OCI-LY1 (cell line): ENCODE data around the gene PRKCZ.

Experiments
- H2AFZ ChIP-seq: fragments of 200-600 bp; sonication (generic), shearing (Covaris generic); 2 replicates; pipeline ENCODE4 v1.6.0; 2014; ENCODE audit warnings: antibody characterized with exemption, mild to moderate bottlenecking, low read length
- H3F3A ChIP-seq: fragments of 200-600 bp; sonication (generic), shearing (Covaris generic); 2 replicates; pipeline ENCODE4 v1.6.0; 2014; ENCODE audit warnings: mild to moderate bottlenecking, antibody characterized with exemption, low read length, moderate library complexity; ENCODE audit not compliant: insufficient read depth
- H3K27ac ChIP-seq: fragments of 200-600 bp; sonication (generic); 2 replicates; pipeline ENCODE4 v1.5.1; 2014; ENCODE audit warnings: low read length, mixed run types, mild to moderate bottlenecking, low read depth; ENCODE audit not compliant: poor library complexity, severe bottlenecking
- H3K27me3 ChIP-seq: fragments of 200-600 bp; sonication (generic); 2 replicates; pipeline ENCODE4 v1.6.0; 2014; ENCODE audit warnings: antibody characterized with exemption, mild to moderate bottlenecking, low read length, moderate library complexity; ENCODE audit not compliant: insufficient read depth
- H3K36me3 ChIP-seq: fragments of 200-600 bp; sonication (generic); 2 replicates; pipeline ENCODE4 v1.6.1; 2014; ENCODE audit warnings: mild to moderate bottlenecking, antibody characterized with exemption, low read length, moderate library complexity, mixed read lengths; ENCODE audit not compliant: insufficient read depth
- H3K4me1 ChIP-seq: fragments of 200-600 bp; sonication (generic); 2 replicates; pipeline ENCODE4 v1.5.1; 2014; ENCODE audit warnings: mild to moderate bottlenecking, low read length, moderate library complexity; ENCODE audit not compliant: insufficient read depth, severe bottlenecking
- H3K4me2 ChIP-seq: fragments of 200-600 bp; sonication (generic), shearing (Covaris generic); 2 replicates; pipeline ENCODE4 v1.6.1; 2014; ENCODE audit warnings: low read length
- H3K4me3 ChIP-seq: fragments of 200-600 bp; sonication (generic); 2 replicates; pipeline ENCODE4 v1.5.1; 2014; ENCODE audit warnings: low read length, low read depth, mild to moderate bottlenecking, mixed read lengths; ENCODE audit not compliant: poor library complexity, severe bottlenecking
- H3K79me2 ChIP-seq: fragments of 200-600 bp; shearing (Covaris generic); 2 replicates; pipeline ENCODE4 v1.6.1; 2016; ENCODE audit warnings: mixed run types, low read length, mixed read lengths; ENCODE audit not compliant: insufficient read depth
- H3K9ac ChIP-seq: fragments of 200-600 bp; sonication (generic), shearing (Covaris generic); 2 replicates; pipeline ENCODE4 v1.6.1; 2014; ENCODE audit warnings: mild to moderate bottlenecking, low read length, mixed read lengths
- H3K9me2 ChIP-seq: fragments of 200-600 bp; sonication (generic), shearing (Covaris generic); 2 replicates; pipeline ENCODE4 v1.6.1; 2014; ENCODE audit warnings: low read depth, mild to moderate bottlenecking, low read length, mixed read lengths
- H3K9me3 ChIP-seq: fragments of 200-600 bp; shearing (Covaris generic); 2 replicates; pipeline ENCODE4 v1.6.1; 2014; ENCODE audit warnings: low read length, mixed read lengths
- H4K20me1 ChIP-seq: fragments of 200-600 bp; sonication (generic), shearing (Covaris generic); 2 replicates; pipeline ENCODE4 v1.6.0; 2016; ENCODE audit warnings: mild to moderate bottlenecking, low read length; ENCODE audit not compliant: insufficient read depth
- EZH2 ChIP-seq: fragments of 200-600 bp; sonication (generic), shearing (Covaris generic); IDR thresholded peaks from 2 replicates; pipeline ENCODE4 v1.8.0; 2017; ENCODE audit warnings: borderline replicate concordance, mixed run types, mild to moderate bottlenecking, antibody characterized with exemption, low read length, moderate library complexity, mixed read lengths
- TF ChIP-seq, protein P1 (sequence below): fragments of 200-600 bp; sonication (generic), shearing (Covaris generic); IDR thresholded peaks from 2 replicates; pipeline ENCODE4 v1.5.1; 2017; ENCODE audit warnings: mild to moderate bottlenecking, antibody characterized with exemption, low read length, moderate library complexity, mixed read lengths

Gene PRKCZ

DNA sequence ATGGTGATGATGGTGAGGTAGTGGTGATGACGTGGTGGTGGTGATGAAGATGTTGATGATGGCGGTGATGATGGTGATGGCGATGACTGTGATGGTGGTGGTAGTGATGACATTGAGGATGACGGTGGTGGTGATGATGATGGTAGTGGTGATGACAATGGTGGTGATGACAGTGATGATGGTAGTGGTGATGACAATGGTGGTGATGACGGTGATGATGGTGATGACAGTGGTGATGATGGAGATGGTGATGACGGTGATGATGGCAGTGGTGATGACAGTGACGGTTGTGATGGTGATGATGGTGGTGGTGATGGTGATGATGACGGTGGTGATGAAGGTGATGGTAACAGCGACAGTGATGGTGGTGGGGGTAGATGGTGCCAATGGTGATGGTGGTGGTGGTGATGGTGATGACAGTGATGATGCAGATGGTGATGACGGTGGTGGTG is 105.0 kb downstream of the PRKCZ start:
- Histone ChIP-seq H3K9me2 (no peaks in the 10 kb centered on the region), H3K9ac (no peak overlapping the region), H3K4me3 (no peak overlapping the region), H3K27ac (no peak overlapping the region), H3K9me3 (no peaks in the 10 kb centered on the region), H3K4me2 (no peak overlapping the region), H3K36me3 (no peaks in the 10 kb centered on the region), H3K27me3 (no peaks in the 10 kb centered on the region), H4K20me1 (no peaks in the 10 kb centered on the region), H3K4me1 (no peaks in the 10 kb centered on the region), H3F3A (no peaks in the 10 kb centered on the region), H2AFZ (no peak overlapping the region), H3K79me2 (no peaks in the 10 kb centered on the region)
- TF ChIP-seq EZH2, result no peak
- TF ChIP-seq, protein P1, sequence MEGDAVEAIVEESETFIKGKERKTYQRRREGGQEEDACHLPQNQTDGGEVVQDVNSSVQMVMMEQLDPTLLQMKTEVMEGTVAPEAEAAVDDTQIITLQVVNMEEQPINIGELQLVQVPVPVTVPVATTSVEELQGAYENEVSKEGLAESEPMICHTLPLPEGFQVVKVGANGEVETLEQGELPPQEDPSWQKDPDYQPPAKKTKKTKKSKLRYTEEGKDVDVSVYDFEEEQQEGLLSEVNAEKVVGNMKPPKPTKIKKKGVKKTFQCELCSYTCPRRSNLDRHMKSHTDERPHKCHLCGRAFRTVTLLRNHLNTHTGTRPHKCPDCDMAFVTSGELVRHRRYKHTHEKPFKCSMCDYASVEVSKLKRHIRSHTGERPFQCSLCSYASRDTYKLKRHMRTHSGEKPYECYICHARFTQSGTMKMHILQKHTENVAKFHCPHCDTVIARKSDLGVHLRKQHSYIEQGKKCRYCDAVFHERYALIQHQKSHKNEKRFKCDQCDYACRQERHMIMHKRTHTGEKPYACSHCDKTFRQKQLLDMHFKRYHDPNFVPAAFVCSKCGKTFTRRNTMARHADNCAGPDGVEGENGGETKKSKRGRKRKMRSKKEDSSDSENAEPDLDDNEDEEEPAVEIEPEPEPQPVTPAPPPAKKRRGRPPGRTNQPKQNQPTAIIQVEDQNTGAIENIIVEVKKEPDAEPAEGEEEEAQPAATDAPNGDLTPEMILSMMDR, result no peak

- Histone ChIP-seq H3K4me3 (no peak overlapping the region), H3K4me2 (no peak overlapping the region), H2AFZ (no peak overlapping the region), H3K9me2 (no peaks in the 10 kb centered on the region), H3K27me3 (no peaks in the 10 kb centered on the region), H3K36me3 (no peaks in the 10 kb centered on the region), H3F3A (no peaks in the 10 kb centered on the region), H3K4me1 (no peaks in the 10 kb centered on the region), H3K27ac (no peak overlapping the region), H3K79me2 (no peaks in the 10 kb centered on the region), H4K20me1 (no peaks in the 10 kb centered on the region), H3K9me3 (no peaks in the 10 kb centered on the region), H3K9ac (no peak overlapping the region)
- TF ChIP-seq, protein P1, result no peak
- no peak for TF ChIP-seq EZH2
These were observed 105.6 kb downstream of the PRKCZ start for GRCh38 chr1:2155788-2156187.

DNA sequence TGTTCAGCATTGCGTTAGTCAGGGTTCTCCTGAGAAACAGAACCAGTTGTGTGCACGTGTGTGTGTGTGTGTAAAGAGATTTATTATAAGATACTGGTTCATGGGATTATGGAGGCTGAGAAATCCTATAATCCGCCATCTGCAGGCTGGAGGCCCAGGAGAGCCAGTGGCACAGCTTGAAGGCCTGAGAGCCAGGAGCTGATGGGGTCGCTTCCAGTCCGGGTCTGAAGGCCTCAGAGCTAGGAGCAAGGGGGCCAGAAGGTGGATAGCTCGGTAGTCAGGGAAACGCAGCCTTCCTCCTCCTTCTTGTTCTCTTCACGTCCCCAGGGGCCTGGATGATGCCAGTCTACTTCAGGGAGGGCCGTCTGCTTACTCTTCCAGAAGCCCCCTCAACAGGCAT is 106.7 kb downstream of the PRKCZ start:
- Histone ChIP-seq H3K27me3 (no peaks in the 10 kb centered on the region), H3K4me3 (no peak overlapping the region), H3K4me1 (no peaks in the 10 kb centered on the region), H3K79me2 (no peaks in the 10 kb centered on the region), H3K9ac (no peak overlapping the region), H3K9me2 (no peaks in the 10 kb centered on the region), H4K20me1 (no peaks in the 10 kb centered on the region), H3K36me3 (no peaks in the 10 kb centered on the region), H2AFZ (no peak overlapping the region), H3K4me2 (no peak overlapping the region), H3K9me3 (no peaks in the 10 kb centered on the region), H3K27ac (no peak overlapping the region), H3F3A (no peaks in the 10 kb centered on the region)
- no peak for TF ChIP-seq EZH2
- TF ChIP-seq, protein P1, result no peak
